Esophagus squamous epithelium (tissue), 4 donors: Measurements from ENCODE around the gene MAP2K3.

Source experiments
- CTCF ChIP-seq, 6 experiments: fragments of 450-650 bp in 4 of 6; fragments of 200-600 bp in 2 of 6; sonication (generic) in 2 of 6; IDR thresholded peaks; one replicate each; pipeline ENCODE4 v1.5.1; 2016 to 2019; ENCODE audit warnings: antibody characterized with exemption in 6 of 6, mild to moderate bottlenecking in 4 of 6, moderate library complexity in 4 of 6
- POLR2A ChIP-seq, 4 donors: fragments of 450-650 bp; IDR thresholded peaks; one replicate each; pipeline ENCODE4 v1.6.1; 2017; ENCODE audit warnings: antibody characterized with exemption in 4 of 4, mild to moderate bottlenecking in 4 of 4, moderate library complexity in 3 of 4

- no peak for TF ChIP-seq CTCF (IDR thresholded peaks at IDR 0.05)
- no peak for TF ChIP-seq POLR2A (IDR thresholded peaks at IDR 0.05)
Observed at GRCh38 chr17:21289902-21290571, 5.5 kb downstream of the MAP2K3 start.
